Loucy (cell line): ENCODE results near the gene GLYR1.

Experiments used
- H2AFZ ChIP-seq: fragments of 200-600 bp; sonication (generic); 2 replicates; pipeline ENCODE4 v1.6.0; 2016; ENCODE audit warnings: antibody characterized with exemption, mild to moderate bottlenecking, low read length, moderate library complexity
- H3F3A ChIP-seq: fragments of 200-600 bp; 2 replicates; pipeline ENCODE4 v1.6.0; 2016; ENCODE audit warnings: antibody characterized with exemption, low read depth, mild to moderate bottlenecking
- H3K27me3 ChIP-seq: fragments of 200-600 bp; sonication (generic); 2 replicates; pipeline ENCODE4 v1.6.1; 2014; ENCODE audit warnings: low read length, mild to moderate bottlenecking; ENCODE audit not compliant: insufficient read depth, poor library complexity, severe bottlenecking
- H3K36me3 ChIP-seq: fragments of 200-600 bp; sonication (generic); 2 replicates; pipeline ENCODE4 v1.6.1; 2016; ENCODE audit warnings: low read length; ENCODE audit not compliant: insufficient read depth
- H3K4me1 ChIP-seq: fragments of 200-600 bp; sonication (generic); 2 replicates; pipeline ENCODE4 v1.5.1; 2014; ENCODE audit warnings: low read length, mild to moderate bottlenecking; ENCODE audit not compliant: insufficient read depth, poor library complexity, severe bottlenecking
- H3K4me2 ChIP-seq: fragments of 200-600 bp; sonication (generic); 2 replicates; pipeline ENCODE4 v1.6.0; 2014; ENCODE audit warnings: antibody characterized with exemption, low read length, low read depth, mild to moderate bottlenecking; ENCODE audit not compliant: poor library complexity, severe bottlenecking
- H3K4me3 ChIP-seq: fragments of 200-600 bp; sonication (generic); 2 replicates; pipeline ENCODE4 v1.5.1; 2014; ENCODE audit warnings: low read length, mild to moderate bottlenecking, mixed read lengths; ENCODE audit not compliant: poor library complexity, severe bottlenecking
- H3K79me2 ChIP-seq: fragments of 200-600 bp; sonication (generic); 2 replicates; pipeline ENCODE4 v1.6.1; 2014; ENCODE audit warnings: low read length; ENCODE audit not compliant: insufficient read depth
- H3K9ac ChIP-seq: fragments of 200-600 bp; sonication (generic); 2 replicates; pipeline ENCODE4 v1.6.0; 2014; ENCODE audit warnings: mild to moderate bottlenecking, low read depth, low read length, moderate library complexity; ENCODE audit not compliant: poor library complexity, severe bottlenecking
- H3K9me2 ChIP-seq: fragments of 200-600 bp; sonication (generic); replicated peaks from 2 replicates; pipeline ENCODE4 v1.6.1; 2016; ENCODE audit warnings: low read depth, low read length, mixed read lengths
- H3K9me3 ChIP-seq: fragments of 200-600 bp; sonication (generic); 2 replicates; pipeline ENCODE4 v1.6.1; 2014; ENCODE audit warnings: mild to moderate bottlenecking, antibody characterized with exemption, low read length, low read depth; ENCODE audit not compliant: insufficient read depth
- H4K20me1 ChIP-seq: fragments of 200-600 bp; sonication (generic); 2 replicates; pipeline ENCODE4 v1.6.0; 2014; ENCODE audit warnings: antibody characterized with exemption, low read length, mild to moderate bottlenecking; ENCODE audit not compliant: insufficient read depth, poor library complexity, severe bottlenecking
- EZH2phosphoT487 ChIP-seq: fragments of 200-600 bp; IDR thresholded peaks from 2 replicates; pipeline ENCODE4 v1.6.1; 2018; ENCODE audit warnings: antibody characterized with exemption, mild to moderate bottlenecking, moderate library complexity, borderline replicate concordance
- TF ChIP-seq, protein P1 (sequence below): fragments of 200-600 bp; sonication (generic); conservative IDR thresholded peaks from 2 replicates; pipeline ENCODE4 v1.5.1; 2014; ENCODE audit warnings: mild to moderate bottlenecking, antibody characterized with exemption, low read length

GLYR1 gene

DNA sequence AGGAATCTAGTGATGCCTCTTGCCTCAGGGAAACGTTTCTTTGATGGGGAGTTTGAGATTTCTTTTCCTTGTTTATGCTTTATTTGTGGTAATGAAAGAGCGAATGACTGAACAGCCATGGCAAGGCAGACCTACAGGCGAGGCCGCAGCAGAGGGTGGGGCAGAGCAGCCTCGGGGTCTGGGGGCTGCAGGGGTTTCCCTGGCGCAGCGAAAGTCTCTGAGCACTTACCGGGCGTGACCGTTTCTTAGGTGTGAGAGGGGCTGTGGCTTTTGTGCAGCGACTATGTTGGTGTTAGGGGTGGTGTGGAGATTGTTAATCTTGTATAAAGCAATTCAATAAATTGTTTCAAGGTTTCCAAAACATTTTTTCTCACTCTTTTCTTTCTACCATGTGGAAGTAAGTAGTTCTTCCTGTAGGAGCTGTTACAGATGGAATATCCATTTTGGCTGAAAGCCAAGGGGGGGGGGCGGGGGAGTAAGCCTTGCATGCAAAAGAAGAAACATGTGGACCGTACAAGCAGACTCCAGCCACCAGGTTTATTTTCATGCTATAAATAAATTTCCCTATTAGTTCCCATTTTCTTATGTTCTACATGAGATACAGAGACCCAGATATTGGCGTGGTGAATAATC is 35.0 kb upstream of the GLYR1 start:
- H3F3A ChIP-seq = no peaks in the 10 kb centered on the region
- H3K9ac ChIP-seq = no peak overlapping the region
- H2AFZ ChIP-seq = no peak overlapping the region

DNA sequence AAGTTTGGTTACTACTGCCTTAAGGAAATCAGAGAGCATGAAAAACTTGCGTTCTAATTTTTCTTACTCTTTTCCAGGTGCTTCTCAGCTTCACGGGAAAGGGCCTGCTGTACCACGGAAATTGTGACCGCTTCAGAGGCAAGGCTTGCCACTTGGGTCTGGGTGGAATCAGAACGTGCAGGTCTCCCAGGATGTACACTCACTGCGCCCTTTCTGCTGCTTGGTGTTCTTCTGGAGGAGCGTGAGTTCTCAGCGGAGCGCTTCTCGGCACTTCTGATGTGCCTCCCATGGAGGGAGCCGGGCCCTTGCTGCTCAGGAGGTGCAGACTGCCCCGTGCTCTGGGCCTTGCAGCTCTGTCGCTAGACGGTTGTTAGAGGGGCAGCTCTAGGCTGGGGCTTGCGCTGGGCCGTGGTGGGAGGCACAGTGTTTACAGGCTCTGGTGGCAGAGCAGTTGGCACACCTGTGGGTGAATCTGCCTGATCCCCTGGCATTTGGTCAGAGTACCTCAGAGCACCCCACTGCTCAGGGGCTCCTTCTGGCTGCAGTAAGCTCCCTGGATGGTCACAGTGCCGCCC is 33.0 kb upstream of the GLYR1 start:
- H3K79me2 ChIP-seq = no peaks in the 10 kb centered on the region
- H3K9ac ChIP-seq = no peak overlapping the region
- H3F3A ChIP-seq = no peaks in the 10 kb centered on the region
- TF ChIP-seq, protein P1, sequence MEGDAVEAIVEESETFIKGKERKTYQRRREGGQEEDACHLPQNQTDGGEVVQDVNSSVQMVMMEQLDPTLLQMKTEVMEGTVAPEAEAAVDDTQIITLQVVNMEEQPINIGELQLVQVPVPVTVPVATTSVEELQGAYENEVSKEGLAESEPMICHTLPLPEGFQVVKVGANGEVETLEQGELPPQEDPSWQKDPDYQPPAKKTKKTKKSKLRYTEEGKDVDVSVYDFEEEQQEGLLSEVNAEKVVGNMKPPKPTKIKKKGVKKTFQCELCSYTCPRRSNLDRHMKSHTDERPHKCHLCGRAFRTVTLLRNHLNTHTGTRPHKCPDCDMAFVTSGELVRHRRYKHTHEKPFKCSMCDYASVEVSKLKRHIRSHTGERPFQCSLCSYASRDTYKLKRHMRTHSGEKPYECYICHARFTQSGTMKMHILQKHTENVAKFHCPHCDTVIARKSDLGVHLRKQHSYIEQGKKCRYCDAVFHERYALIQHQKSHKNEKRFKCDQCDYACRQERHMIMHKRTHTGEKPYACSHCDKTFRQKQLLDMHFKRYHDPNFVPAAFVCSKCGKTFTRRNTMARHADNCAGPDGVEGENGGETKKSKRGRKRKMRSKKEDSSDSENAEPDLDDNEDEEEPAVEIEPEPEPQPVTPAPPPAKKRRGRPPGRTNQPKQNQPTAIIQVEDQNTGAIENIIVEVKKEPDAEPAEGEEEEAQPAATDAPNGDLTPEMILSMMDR = no peak
- TF ChIP-seq EZH2phosphoT487 = no peak
- no peaks in the 10 kb centered on the region for H3K9me3 ChIP-seq
- H3K4me1 ChIP-seq = no peaks in the 10 kb centered on the region
- no peaks in the 10 kb centered on the region for H3K9me2 ChIP-seq
- no peaks in the 10 kb centered on the region for H3K27me3 ChIP-seq
- H2AFZ ChIP-seq = no peak overlapping the region
- H3K4me3 ChIP-seq = no peak overlapping the region
- peaks cover 44% of the 10 kb centered on the region; the same call in 1 of the 2 replicates for H3K36me3 ChIP-seq
- H4K20me1 ChIP-seq = no peaks in the 10 kb centered on the region
- no peak overlapping the region for H3K4me2 ChIP-seq

More for the DNA sequence above, 35.0 kb upstream of the GLYR1 start:
- no peaks in the 10 kb centered on the region for H3K79me2 ChIP-seq
- H3K36me3 ChIP-seq = peaks cover 30% of the 10 kb centered on the region; the same call in 1 of the 2 replicates
- no peak for TF ChIP-seq EZH2phosphoT487
- TF ChIP-seq, protein P1 = no peak
- no peak overlapping the region for H3K4me2 ChIP-seq
- H3K9me3 ChIP-seq = no peaks in the 10 kb centered on the region
- no peaks in the 10 kb centered on the region for H3K4me1 ChIP-seq
- no peaks in the 10 kb centered on the region for H3K9me2 ChIP-seq
- H3K27me3 ChIP-seq = no peaks in the 10 kb centered on the region
- H3K4me3 ChIP-seq = no peak overlapping the region
- no peaks in the 10 kb centered on the region for H4K20me1 ChIP-seq

DNA sequence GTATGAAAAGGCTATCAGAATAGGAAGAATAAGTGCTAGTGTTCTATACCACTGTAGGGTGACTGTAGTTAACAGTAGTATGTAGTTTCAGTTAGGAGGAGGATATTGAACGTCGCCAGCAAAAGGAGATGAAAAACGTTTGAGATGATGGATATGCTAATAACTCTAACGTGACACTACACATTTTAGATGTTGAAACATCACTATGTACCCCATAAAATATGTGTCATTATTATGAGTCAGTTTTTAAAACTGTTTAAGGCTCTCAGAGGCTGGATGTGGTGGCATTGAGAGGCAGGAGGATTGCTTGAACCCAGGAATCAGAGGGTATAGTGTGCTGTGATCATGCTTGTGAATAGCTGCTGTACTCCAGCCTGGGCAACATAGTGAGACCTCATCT is 32.0 kb upstream of the GLYR1 start:
- no peaks in the 10 kb centered on the region for H4K20me1 ChIP-seq
- H2AFZ ChIP-seq = no peak overlapping the region
- H3K4me3 ChIP-seq = no peak overlapping the region
- no peak overlapping the region for H3K4me2 ChIP-seq
- TF ChIP-seq EZH2phosphoT487 = no peak
- TF ChIP-seq, protein P1 = no peak
- H3K9me2 ChIP-seq = no peaks in the 10 kb centered on the region
- no peaks in the 10 kb centered on the region for H3K79me2 ChIP-seq
- H3K27me3 ChIP-seq = no peaks in the 10 kb centered on the region
- H3K4me1 ChIP-seq = no peaks in the 10 kb centered on the region
- H3K9me3 ChIP-seq = no peaks in the 10 kb centered on the region
- no peaks in the 10 kb centered on the region for H3F3A ChIP-seq
- peaks cover 54% of the 10 kb centered on the region; the same call in 1 of the 2 replicates for H3K36me3 ChIP-seq
- no peak overlapping the region for H3K9ac ChIP-seq
